Stimulated activated memory B cell treated with anti-CD40 and anti-IgM and Interleukin-4, amounts not matched to agents 10 μg/mL and 1 μg/mL and 100 μg/mL, for 72 hours (primary cell): ENCODE data around the gene PROSER3.

Source experiments
- ATAC-seq: fragments of 150-1000 bp; cut with Tn5 transposase; 2 replicates; pipeline ENCODE4 v1.10.0; 2021
- H3K27ac Mint-ChIP-seq: one replicate; pipeline ENCODE4 v1.8.0; 2022; ENCODE audit warnings: mild to moderate bottlenecking, mixed read lengths
- H3K27me3 Mint-ChIP-seq: one replicate; pipeline ENCODE4 v1.8.0; 2022; ENCODE audit warnings: mixed read lengths
- H3K36me3 Mint-ChIP-seq: one replicate; pipeline ENCODE4 v1.8.0; 2022; ENCODE audit warnings: mixed read lengths
- H3K4me1 Mint-ChIP-seq: one replicate; pipeline ENCODE4 v1.8.0; 2022; ENCODE audit warnings: mixed read lengths
- H3K4me3 Mint-ChIP-seq: one replicate; pipeline ENCODE4 v1.8.0; 2022; ENCODE audit warnings: mild to moderate bottlenecking, moderate library complexity, mixed read lengths
- H3K9me3 Mint-ChIP-seq: one replicate; pipeline ENCODE4 v1.8.0; 2022; ENCODE audit warnings: mixed read lengths

Gene PROSER3

GRCh38 chr19:35753634-35754369, 4.2 kb upstream of the PROSER3 start:
- peaks cover 50% of the 10 kb centered on the region for H3K4me1 Mint-ChIP-seq
- peaks cover 31% of the 10 kb centered on the region for H3K27me3 Mint-ChIP-seq
- no peak overlapping the region for H3K4me3 Mint-ChIP-seq
- H3K27ac Mint-ChIP-seq = no peak overlapping the region
- ATAC-seq = no peak
- no peaks in the 10 kb centered on the region for H3K9me3 Mint-ChIP-seq
- peaks cover 43% of the 10 kb centered on the region for H3K36me3 Mint-ChIP-seq

GRCh38 chr19:35754370-35755130, 3.4 kb upstream of the PROSER3 start:
- H3K27me3 Mint-ChIP-seq = peaks cover 31% of the 10 kb centered on the region
- no peak overlapping the region for H3K4me3 Mint-ChIP-seq
- H3K27ac Mint-ChIP-seq = no peak overlapping the region
- peaks cover 50% of the 10 kb centered on the region for H3K4me1 Mint-ChIP-seq
- peaks cover 43% of the 10 kb centered on the region for H3K36me3 Mint-ChIP-seq
- no peaks in the 10 kb centered on the region for H3K9me3 Mint-ChIP-seq
- ATAC-seq = no peak

GRCh38 chr19:35755131-35755549, 2.8 kb upstream of the PROSER3 start:
- ATAC-seq = no peak
- peaks cover 43% of the 10 kb centered on the region for H3K36me3 Mint-ChIP-seq
- H3K4me3 Mint-ChIP-seq = peak overlapping the region; percentile 2
- no peak overlapping the region for H3K27ac Mint-ChIP-seq
- H3K4me1 Mint-ChIP-seq = peaks cover 47% of the 10 kb centered on the region
- peaks cover 31% of the 10 kb centered on the region for H3K27me3 Mint-ChIP-seq
- no peaks in the 10 kb centered on the region for H3K9me3 Mint-ChIP-seq

- peak overlapping the region; percentile 4 for H3K4me3 Mint-ChIP-seq
- no peaks in the 10 kb centered on the region for H3K9me3 Mint-ChIP-seq
- peaks cover 45% of the 10 kb centered on the region for H3K4me1 Mint-ChIP-seq
- no peak overlapping the region for H3K27ac Mint-ChIP-seq
- H3K36me3 Mint-ChIP-seq = peaks cover 43% of the 10 kb centered on the region
- ATAC-seq = no peak
- H3K27me3 Mint-ChIP-seq = peaks cover 31% of the 10 kb centered on the region
These were observed 2.2 kb upstream of the PROSER3 start for GRCh38 chr19:35755550-35756376.

GRCh38 chr19:35756377-35757230, 1.4 kb upstream of the PROSER3 start, which contains the start of gene HSPB6:
Gene HSPB6, minus strand, starts transcription at chr19:35757029. Its CDS starts 21 bp downstream, at chr19:35757008.
- ATAC-seq = no peak
- H3K36me3 Mint-ChIP-seq = peaks cover 43% of the 10 kb centered on the region
- H3K4me3 Mint-ChIP-seq = peak within 1 kb of the TSS; percentile 86
- H3K27me3 Mint-ChIP-seq = peaks cover 31% of the 10 kb centered on the region
- peak within 1 kb of the TSS; percentile 87 for H3K27ac Mint-ChIP-seq
- no peaks in the 10 kb centered on the region for H3K9me3 Mint-ChIP-seq
- H3K4me1 Mint-ChIP-seq = peaks cover 45% of the 10 kb centered on the region

- Mint-ChIP-seq H3K27me3 (peaks cover 31% of the 10 kb centered on the region), H3K27ac (peak overlapping the region; percentile 87), H3K4me1 (peaks cover 41% of the 10 kb centered on the region), H3K36me3 (peaks cover 46% of the 10 kb centered on the region), H3K9me3 (no peaks in the 10 kb centered on the region), H3K4me3 (peak overlapping the region; percentile 86)
- no peak for ATAC-seq
These were observed 686 bp upstream of the PROSER3 start for GRCh38 chr19:35757231-35757748.

- H3K27me3 Mint-ChIP-seq = peaks cover 23% of the 10 kb centered on the region
- H3K9me3 Mint-ChIP-seq = no peaks in the 10 kb centered on the region
- H3K27ac Mint-ChIP-seq = no peak overlapping the region
- ATAC-seq = no peak
- H3K4me1 Mint-ChIP-seq = peaks cover 39% of the 10 kb centered on the region
- H3K4me3 Mint-ChIP-seq = peak overlapping the region; percentile 57
- H3K36me3 Mint-ChIP-seq = peaks cover 24% of the 10 kb centered on the region
These were observed 1.7 kb downstream of the PROSER3 start for GRCh38 chr19:35759697-35760096.

GRCh38 chr19:35760711-35761349, 2.9 kb downstream of the PROSER3 start:
- no peak overlapping the region for H3K27ac Mint-ChIP-seq
- no peak for ATAC-seq
- no peaks in the 10 kb centered on the region for H3K9me3 Mint-ChIP-seq
- H3K4me1 Mint-ChIP-seq = peaks cover 31% of the 10 kb centered on the region
- H3K36me3 Mint-ChIP-seq = peaks cover 25% of the 10 kb centered on the region
- H3K27me3 Mint-ChIP-seq = peaks cover 12% of the 10 kb centered on the region
- no peak overlapping the region for H3K4me3 Mint-ChIP-seq

GRCh38 chr19:35764432-35765315, 6.7 kb downstream of the PROSER3 start:
- no peaks in the 10 kb centered on the region for H3K27me3 Mint-ChIP-seq
- no peak for ATAC-seq
- H3K27ac Mint-ChIP-seq = no peak overlapping the region
- peaks cover 9% of the 10 kb centered on the region for H3K4me1 Mint-ChIP-seq
- no peak overlapping the region for H3K4me3 Mint-ChIP-seq
- no peaks in the 10 kb centered on the region for H3K9me3 Mint-ChIP-seq
- peaks cover 45% of the 10 kb centered on the region for H3K36me3 Mint-ChIP-seq

GRCh38 chr19:35766571-35767104, 8.7 kb downstream of the PROSER3 start:
- H3K27me3 Mint-ChIP-seq = no peaks in the 10 kb centered on the region
- no peak for ATAC-seq
- no peaks in the 10 kb centered on the region for H3K9me3 Mint-ChIP-seq
- peaks cover 45% of the 10 kb centered on the region for H3K36me3 Mint-ChIP-seq
- H3K27ac Mint-ChIP-seq = no peak overlapping the region
- H3K4me1 Mint-ChIP-seq = peaks cover 7% of the 10 kb centered on the region
- H3K4me3 Mint-ChIP-seq = no peak overlapping the region

GRCh38 chr19:35767288-35768081, 9.5 kb downstream of the PROSER3 start:
- Mint-ChIP-seq H3K27ac (no peak overlapping the region), H3K36me3 (peaks cover 37% of the 10 kb centered on the region), H3K27me3 (no peaks in the 10 kb centered on the region), H3K4me1 (peaks cover 7% of the 10 kb centered on the region), H3K4me3 (no peak overlapping the region), H3K9me3 (no peaks in the 10 kb centered on the region)
- peak; percentile 56 for ATAC-seq

GRCh38 chr19:35768082-35768421, 10.1 kb downstream of the PROSER3 start:
- Mint-ChIP-seq H3K27ac (no peak overlapping the region), H3K36me3 (peaks cover 37% of the 10 kb centered on the region), H3K4me3 (no peak overlapping the region), H3K9me3 (no peaks in the 10 kb centered on the region), H3K4me1 (peaks cover 7% of the 10 kb centered on the region), H3K27me3 (no peaks in the 10 kb centered on the region)
- no peak for ATAC-seq
